GM19397 (cell line): ENCODE measurements around the gene CRELD1.
"Not testable (repeated sequence)": the region's sequence is repeated elsewhere in the genome, so short reads cannot be mapped to it uniquely, and the experiment has no call there.

Source experiments
- ATAC-seq: cut with Tn5 transposase; IDR thresholded peaks from one replicate; pipeline ENCODE4 v1.9.1; 2021; ENCODE audit warnings: mild to moderate bottlenecking, moderate library complexity; ENCODE audit not compliant: unreplicated experiment

Gene CRELD1

DNA sequence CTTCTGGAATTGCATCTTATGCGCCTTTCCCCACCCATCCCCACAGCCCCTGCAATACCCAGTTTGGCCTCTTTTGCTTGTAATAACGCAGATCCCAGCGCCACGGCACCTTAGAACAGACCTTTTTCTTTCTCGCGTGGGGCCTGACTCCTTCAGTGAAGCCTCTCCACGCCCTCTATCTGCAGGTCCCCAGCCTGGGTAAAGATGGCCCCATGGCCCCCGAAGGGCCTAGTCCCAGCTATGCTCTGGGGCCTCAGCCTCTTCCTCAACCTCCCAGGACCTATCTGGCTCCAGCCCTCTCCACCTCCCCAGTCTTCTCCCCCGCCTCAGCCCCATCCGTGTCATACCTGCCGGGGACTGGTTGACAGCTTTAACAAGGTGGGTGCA lies 594 bp downstream of the CRELD1 start:
- ATAC-seq: no peak

DNA sequence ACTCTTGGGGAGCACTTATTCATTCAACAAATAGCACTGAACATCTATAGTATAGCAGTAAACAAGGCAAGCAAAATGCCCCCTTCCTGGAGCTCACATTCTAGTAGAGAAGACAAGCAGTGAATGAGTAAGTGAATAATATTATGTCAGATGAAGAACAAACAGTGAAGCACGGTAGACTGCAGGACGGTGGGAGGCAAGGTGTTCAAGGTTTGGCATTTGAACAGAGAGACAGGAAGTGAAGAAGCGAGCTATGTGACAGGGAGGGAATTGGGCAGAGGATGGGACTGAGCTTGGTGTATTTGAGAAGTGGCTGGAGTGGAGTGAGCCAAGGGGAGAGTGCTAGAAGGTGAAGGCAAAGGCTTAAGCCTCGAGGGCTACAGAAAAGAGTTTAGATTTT lies 1.4 kb downstream of the CRELD1 start:
- ATAC-seq: no peak

DNA sequence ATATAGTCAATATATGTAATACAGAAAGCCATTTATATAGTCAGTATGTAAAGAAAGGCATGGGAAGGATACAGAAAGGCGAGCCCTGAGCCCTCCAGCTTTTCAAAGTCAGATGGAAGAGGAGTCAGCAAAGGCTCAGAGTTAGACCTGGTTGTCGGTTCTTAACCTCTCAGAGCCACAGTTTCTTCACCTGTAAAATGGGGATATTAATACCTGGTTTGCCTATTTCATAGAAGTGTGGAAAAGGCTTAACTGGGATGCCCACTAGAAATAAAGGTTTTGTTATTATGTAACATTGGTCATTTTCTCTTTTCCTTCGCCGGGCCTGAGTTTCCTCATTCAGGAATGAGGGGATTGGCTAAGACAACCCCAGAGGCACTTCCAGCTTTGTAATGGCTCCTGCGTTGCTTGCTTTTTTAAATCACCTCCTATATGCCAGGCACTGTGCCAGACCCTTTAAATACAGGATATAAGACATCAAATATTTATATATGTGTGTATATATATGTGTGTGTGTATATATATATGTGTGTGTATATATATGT lies 2.4 kb downstream of the CRELD1 start:
- no peak for ATAC-seq

DNA sequence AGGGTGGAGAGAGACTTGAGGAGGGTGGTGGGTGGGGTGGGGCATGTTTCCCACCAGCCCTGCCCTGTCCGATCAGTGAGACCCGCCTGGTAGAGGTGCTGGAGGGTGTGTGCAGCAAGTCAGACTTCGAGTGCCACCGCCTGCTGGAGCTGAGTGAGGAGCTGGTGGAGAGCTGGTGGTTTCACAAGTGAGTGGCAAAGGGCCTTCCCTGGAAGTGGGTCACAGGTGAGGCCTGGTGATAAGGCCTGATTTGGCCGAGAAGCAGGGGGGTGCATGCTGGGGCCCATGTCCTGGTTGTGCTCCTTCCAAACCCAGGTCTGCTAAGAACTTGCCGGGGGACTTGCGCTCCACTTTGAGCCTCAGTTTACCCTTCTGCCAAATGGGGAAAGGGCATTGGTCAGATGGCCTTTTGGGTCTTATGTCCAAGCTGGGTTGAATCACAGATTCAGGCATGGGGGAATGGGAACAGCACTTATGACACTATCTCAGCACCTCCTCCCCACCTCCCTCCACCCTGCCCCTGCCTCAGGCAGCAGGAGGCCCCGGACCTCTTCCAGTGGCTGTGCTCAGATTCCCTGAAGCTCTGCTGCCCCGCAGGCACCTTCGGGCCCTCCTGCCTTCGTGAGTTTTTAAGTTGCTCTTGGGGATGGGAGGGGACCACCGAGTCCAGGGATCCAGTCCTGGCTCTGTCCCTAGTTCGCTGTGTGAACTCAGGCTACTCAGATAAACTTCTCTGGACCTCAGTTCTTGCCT lies 4.0 kb downstream of the CRELD1 start:
- ATAC-seq: no peak

DNA sequence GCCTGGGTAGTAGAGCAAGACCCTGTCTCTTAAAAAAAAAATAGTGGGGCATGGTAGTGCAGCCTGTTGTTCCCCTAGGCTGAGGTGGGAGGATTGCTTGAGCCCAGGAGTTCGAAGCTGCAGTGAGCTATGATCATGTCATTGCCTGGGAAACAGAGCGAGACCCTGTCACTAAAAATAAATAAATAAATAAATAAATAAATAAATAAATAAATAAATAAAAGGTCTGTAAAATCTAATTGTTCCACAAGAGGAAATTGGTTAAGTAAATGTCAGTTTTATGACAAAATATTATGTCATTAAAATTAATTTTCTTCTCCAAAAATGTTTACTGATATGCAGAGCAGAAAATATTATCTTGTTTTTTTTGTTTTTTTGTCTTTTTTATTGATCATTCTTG lies 5.3 kb downstream of the CRELD1 start:
- ATAC-seq: no peak

DNA sequence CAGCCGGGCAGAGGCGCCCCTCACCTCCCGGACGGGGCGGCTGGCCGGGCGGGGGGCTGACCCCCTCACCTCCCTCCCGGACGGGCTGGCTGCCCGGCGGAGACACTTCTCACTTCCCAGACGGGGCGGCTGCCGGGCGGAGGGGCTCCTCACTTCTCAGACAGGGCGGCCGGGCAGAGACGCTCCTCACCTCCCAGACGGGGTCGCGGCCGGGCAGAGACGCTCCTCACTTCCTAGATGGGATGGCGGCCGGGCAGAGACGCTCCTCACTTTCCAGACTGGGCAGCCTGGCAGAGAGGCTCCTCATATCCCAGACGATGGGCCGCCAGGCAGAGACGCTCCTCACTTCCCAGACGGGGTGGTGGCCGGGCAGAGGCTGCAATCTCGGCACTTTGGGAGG lies 6.3 kb downstream of the CRELD1 start:
- not testable (repeated sequence) for ATAC-seq

DNA sequence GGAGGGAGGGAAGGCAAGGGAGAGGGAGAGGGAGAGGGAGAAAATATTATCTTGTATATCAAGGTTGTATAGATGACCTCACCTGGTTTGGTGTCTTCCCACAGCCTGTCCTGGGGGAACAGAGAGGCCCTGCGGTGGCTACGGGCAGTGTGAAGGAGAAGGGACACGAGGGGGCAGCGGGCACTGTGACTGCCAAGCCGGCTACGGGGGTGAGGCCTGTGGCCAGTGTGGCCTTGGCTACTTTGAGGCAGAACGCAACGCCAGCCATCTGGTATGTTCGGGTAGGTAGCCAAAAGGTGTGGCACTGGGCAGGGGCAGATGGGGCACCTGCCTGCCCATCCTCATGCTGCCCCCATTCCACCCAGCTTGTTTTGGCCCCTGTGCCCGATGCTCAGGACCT lies 7.1 kb downstream of the CRELD1 start:
- no peak for ATAC-seq

DNA sequence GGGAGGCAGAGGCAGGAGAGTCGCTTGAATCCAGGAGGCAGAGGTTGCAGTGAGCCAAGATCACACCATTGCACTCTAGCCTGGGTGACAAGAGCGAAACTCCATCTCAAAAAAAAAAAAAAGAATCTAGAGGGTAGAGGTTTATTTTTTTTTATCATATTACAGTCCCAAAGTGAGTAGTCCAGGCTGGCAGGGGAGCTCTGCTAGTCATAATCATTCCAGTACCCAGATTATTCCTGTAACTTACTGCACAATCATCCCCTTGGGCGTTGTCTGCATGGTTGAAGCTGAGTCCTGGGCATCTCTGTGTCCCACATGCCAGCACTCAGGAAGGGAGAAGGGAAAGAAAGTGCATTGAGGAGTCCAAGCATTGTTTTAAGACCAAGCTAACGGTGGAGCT lies 8.5 kb downstream of the CRELD1 start:
- ATAC-seq: no peak

DNA sequence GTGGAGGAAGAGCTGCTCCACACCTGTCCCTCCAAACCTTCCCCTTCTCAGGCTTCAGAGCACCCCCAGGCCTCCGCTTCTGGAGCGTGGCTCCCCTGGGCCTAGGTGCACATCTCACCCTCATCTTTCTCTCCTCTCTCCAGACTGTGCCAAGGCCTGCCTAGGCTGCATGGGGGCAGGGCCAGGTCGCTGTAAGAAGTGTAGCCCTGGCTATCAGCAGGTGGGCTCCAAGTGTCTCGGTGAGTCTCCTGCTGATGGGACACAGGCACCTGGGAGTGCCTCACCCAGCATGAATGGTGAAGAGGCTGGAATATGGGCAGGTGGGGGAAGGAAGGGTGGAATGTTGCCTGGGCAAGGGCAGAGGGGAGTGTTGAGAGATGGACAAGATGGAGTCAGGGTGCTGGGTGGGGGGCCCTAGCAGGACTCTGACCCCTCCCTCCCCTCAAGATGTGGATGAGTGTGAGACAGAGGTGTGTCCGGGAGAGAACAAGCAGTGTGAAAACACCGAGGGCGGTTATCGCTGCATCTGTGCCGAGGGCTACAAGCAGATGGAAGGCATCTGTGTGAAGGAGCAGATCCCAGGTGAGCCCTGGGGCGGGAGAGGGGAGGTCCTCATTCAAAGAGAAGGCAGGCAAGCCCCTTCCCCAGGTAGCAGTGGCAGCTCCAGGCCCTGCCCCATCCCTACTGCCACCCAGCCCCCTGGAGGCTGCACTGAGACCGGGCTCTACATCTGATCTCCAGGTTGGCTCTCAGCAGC lies 9.5 kb downstream of the CRELD1 start:
- ATAC-seq: no peak

DNA sequence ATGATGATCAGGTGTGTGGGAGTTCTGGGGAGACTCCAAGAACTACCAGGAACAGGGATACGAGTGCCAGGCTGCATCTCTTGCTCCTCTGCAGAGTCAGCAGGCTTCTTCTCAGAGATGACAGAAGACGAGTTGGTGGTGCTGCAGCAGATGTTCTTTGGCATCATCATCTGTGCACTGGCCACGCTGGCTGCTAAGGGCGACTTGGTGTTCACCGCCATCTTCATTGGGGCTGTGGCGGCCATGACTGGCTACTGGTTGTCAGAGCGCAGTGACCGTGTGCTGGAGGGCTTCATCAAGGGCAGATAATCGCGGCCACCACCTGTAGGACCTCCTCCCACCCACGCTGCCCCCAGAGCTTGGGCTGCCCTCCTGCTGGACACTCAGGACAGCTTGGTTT lies 10.6 kb downstream of the CRELD1 start:
- ATAC-seq: no peak

DNA sequence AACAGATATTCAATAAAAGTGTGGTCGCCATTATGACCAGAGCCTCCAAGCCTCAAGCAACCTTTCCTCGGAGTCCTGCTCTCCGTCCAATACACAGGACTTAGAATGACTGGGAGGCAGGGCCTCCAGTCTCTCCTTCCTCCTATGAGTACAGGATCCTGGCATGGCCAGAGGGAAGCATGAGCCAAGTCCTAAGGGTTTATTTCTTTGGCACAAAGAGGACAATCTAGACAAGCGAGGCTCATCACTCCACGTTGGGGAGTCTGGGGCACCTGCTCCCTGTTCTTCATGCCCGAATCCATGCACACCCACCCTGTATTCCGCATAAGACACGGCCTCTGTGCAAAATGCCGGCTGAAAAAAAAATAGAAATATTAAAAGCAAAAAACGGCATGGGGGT lies 11.7 kb downstream of the CRELD1 start:
- no peak for ATAC-seq

DNA sequence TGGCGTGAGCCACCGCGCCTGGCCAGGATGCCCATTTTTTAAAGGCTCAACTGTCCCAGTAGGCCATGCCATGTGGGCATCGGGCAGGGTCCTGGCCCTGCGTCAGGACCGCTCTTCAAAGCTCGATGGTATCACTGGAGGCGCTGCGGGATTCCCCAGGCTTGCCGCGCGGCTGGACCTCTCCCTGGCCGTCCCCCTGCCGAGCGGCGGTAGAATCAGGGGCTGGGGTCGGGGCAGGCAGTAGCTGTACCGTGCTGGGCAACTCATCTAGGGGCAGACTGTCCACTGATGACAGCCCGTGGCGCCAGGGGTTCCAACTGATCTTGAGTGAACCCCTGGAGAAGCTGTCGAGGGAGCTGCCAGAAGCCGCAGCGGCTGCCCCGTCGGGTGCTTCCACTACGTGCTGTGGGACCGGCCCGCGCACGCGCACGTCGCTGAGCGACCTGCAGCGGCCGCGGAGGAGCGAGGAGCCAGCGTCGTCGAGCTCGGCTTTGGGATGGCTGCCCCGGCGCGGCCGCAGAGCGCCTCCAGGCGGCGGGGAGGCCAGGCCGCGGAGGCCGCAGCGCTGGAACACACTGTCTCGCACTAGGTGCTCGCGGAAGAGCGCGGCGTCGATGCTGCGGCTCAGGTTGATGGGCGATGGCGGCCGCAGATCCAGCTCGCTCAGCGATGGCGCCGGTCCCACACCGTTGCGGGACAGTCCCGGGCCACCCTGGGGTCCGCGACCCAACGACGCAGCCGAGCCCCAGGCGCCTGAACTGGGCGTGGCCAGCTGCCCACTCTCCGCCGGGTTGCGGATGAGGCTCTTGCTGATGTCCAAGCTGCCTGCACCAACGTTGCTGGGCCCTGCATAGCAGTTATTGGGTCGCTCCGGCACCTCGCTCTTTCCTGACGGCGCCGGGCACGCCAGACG lies 12.7 kb downstream of the CRELD1 start:
- no peak for ATAC-seq

DNA sequence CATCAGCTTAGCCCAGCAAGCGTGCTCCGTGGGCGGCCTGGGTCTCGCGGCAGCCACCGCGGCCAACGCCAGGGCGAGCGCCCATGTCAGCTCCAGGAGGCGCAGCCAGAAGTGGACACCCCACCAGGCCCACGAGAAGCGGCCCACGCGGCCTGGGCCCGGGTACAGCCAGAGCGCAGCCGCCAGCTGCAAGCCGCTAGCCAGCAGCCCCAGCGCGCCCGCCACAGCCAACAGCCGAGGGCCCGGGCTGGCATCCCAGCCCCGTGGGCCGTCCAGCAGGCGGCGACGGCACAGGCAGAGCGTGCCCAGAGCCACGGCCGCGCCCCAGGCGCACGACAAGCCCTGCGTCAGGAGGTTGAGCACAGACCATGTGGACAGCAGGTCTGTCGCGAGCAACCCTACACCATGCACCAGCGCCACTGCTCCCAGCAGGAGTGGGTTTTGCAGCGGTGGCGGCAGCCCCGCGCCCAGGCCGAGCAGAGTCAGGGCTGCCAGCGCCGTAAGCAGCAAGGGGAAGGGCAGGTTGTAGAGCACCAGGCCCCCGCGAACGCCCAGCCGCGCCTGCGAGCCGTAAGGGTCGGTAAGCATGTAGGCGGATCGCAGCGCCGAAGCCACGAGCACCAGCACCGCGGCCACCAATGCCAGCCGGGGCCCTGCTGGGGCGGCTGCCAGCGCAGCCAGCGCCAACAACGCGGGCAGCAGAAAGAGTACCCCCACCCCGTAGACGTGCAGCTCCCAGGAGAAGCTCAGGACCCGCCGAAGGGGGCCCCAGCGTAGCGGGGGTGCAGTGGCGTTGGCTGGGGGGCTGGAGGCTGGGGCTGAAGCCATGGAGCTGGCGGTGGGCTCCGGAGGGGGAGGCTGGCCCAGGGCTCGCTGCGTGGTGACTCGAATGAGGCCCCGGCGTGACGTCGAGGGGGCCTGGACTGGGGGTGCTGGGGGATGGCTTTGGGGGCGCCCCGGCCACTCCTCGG lies 13.7 kb downstream of the CRELD1 start:
- no peak for ATAC-seq

DNA sequence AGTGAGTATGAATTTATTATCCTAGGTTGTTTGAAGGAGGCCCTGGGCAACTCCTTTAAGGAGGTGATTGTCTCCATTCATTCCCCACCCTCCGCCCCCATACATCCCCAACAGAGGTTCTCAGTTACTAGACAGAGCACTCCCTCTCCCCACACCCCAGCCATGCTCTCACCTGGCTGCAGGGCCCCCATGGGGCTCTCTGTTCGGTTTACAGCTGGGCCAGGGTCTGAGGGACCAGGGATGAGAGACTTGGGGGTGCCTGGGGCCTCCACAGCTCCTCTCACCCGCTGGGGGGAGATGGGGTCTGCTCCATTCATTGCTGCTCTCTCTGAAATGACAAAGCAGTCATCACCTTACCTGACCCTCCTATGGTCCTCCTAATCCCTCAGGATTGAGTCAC lies 15.0 kb downstream of the CRELD1 start:
- no peak for ATAC-seq

DNA sequence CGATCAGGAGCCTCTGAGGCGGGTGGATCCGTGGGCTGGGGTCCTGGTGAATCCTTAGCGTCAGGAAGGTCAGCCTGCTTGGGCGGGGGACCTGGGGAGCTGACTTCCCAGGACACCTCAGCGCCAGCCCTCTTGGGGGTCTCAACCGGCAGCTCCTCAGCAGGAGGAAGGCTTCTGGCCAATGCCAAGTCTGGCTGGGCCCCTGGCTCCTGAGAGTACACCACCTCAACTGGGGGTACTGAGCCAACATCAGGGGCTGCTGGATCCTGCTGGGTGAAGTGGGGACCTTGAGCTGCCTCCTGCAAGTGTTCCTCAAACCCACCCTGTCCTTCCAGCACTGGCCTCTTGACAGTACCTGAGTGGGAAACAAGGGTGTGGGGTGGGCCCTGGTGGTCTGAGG lies 15.5 kb downstream of the CRELD1 start:
- no peak for ATAC-seq

DNA sequence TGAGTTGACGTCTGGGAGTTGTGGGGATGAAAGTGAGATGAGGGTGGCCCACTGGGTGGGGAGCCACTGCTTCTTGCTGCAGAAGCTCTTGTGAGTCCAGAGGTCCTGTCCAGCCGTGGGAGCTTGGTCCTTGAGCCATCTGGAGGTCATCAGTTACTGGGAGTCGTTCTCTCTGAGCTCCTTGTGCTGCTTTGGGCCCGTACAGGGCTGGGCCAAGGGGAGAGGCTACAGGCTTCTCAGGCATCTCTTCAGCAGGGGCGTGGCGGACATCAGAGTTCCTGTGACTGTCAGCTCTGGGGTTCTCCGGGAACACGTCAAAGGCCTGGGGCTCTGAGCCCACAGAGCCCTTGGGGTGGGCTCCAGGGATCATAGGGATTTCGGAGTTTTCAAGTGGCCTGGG lies 16.0 kb downstream of the CRELD1 start:
- no peak for ATAC-seq

DNA sequence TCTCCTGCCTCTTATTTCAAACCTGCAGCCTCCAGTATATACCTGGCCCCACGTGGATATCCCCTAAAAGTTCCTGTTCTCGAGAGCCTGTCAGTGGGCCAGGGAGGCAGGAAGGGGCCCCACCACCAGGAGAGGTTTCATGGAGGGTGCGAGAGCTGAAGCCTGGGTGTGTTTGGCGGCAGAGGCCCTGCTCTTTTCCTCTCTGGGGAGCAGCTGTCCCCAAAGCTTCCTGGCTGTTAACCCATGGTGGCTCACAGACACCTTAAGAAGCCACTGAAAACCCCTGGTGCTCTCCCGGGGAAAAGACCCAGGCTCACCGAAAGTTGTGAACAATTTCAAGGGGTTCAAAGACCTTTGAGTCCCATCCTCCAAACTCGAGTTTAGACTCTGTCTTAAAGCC lies 17.5 kb downstream of the CRELD1 start:
- no peak for ATAC-seq

DNA sequence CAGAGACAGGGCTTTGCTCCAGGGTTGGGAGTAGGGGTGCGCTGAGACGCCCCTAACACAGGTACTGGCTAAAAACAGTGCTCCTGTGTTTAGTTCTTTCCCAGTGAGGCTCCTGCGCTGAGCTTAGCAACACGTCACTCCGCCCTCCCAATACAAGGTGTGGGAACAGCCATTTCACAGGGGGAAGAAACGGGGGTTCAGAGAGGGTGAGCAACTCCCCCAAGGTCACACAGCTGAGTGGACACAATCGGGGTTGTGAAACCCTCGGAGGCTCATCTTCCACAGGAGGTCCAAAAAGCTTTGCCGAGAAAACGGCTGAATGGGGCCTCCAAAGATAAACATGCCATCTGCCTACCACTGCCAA lies 17.9 kb downstream of the CRELD1 start:
- ATAC-seq: no peak

DNA sequence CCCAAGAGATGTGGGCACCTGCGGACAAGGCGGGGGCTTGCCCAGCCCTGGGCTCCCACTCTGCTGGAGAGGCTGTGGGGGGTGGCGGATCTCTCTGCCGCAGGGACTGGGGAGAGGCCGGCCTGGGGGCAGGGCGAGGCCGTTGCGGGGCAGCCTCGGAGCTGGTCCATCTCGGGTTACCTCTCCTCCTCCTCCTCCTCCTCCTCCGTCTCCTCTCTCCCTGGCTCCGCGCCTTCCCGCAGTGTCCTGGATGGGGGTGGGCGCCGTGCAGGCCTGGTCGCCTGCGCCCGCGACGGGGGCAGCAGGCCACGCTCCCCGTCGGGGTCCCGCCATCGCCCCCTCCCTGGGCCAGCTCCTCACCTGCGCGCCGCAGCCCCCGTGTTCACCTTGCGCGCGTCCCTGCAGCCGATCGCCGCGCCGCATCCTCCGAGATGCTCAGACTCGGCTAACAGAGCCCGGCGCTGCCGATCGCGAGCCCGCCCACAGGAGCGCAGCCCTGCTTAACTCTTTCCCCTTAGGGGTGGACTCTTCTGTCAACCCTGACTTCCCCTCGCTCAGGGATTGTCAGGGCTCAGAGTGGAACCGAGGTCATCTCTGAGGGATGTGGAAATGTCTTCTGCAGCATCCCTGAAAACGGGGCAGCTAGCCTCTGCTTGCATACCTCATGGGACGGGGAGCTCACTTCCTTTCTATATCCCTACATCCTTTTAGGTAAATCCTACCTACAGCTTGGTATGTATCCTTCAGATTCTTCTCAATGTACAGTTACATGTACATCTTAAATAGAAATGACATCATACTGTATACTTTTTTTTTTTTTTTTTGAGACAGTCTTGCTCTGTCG lies 18.6 kb downstream of the CRELD1 start, which contains the start of gene PRRT3:
TSS of gene PRRT3 (minus strand) at position 447 of the 844 bp plus-strand sequence. CDS start 2,293 bp downstream, outside the sequence.
- ATAC-seq: peak; percentile 57
